HEK293 (cell line): Measurements from ENCODE around the gene ABCC10.
A peak's percentile ranks its signal among the peaks of the same experiment; 100 is the strongest.

Experiments used
- CTCF ChIP-seq: fragments of 450-650 bp; formaldehyde crosslinking; IDR thresholded peaks from 2 replicates; pipeline ENCODE4 v1.5.1; 2016; ENCODE audit warnings: missing biosample characterization, missing genetic modification characterization
- IKZF3 ChIP-seq: fragments of 450-650 bp; IDR thresholded peaks from 2 replicates; pipeline ENCODE4 v1.5.0; 2018; ENCODE audit warnings: missing biosample characterization, mild to moderate bottlenecking, missing genetic modification characterization, moderate library complexity
- PRDM1 ChIP-seq: fragments of 450-650 bp; formaldehyde crosslinking; IDR thresholded peaks from 2 replicates; pipeline ENCODE4; 2016; ENCODE audit warnings: missing biosample characterization, missing genetic modification characterization
- SALL2 ChIP-seq: fragments of 450-650 bp; formaldehyde crosslinking; IDR thresholded peaks from 2 replicates; pipeline ENCODE4 v1.5.0; 2017; ENCODE audit warnings: missing biosample characterization, mild to moderate bottlenecking, missing genetic modification characterization, borderline replicate concordance
- SCRT1 ChIP-seq: fragments of 450-650 bp; formaldehyde crosslinking; IDR thresholded peaks from 2 replicates; pipeline ENCODE4 v1.5.1; 2016; ENCODE audit warnings: missing biosample characterization, missing genetic modification characterization, borderline replicate concordance
- TRIM28 ChIP-seq: IDR thresholded peaks from 2 replicates; pipeline ENCODE4 v1.6.1; 2011; ENCODE audit warnings: low read length, control low read depth, borderline replicate concordance
- ZBTB7A ChIP-seq: fragments of 450-650 bp; formaldehyde crosslinking; IDR thresholded peaks from 2 replicates; pipeline ENCODE4 v1.5.1; 2016; ENCODE audit warnings: low read depth, missing biosample characterization, missing genetic modification characterization
- ZBTB8A ChIP-seq: fragments of 450-650 bp; formaldehyde crosslinking; IDR thresholded peaks from 2 replicates; pipeline ENCODE4 v1.5.1; 2016; ENCODE audit warnings: missing biosample characterization, missing genetic modification characterization
- ZFHX2 ChIP-seq: fragments of 450-650 bp; formaldehyde crosslinking; conservative IDR thresholded peaks from 2 replicates; pipeline ENCODE4 v1.5.1; 2016; ENCODE audit warnings: missing biosample characterization, missing genetic modification characterization
- ZNF133 ChIP-seq: fragments of 450-650 bp; formaldehyde crosslinking; IDR thresholded peaks from 2 replicates; pipeline ENCODE4 v1.5.1; 2016; ENCODE audit warnings: missing biosample characterization, missing genetic modification characterization
- ZNF157 ChIP-seq: fragments of 450-650 bp; formaldehyde crosslinking; IDR thresholded peaks from 2 replicates; pipeline ENCODE4 v1.5.1; 2016; ENCODE audit warnings: missing biosample characterization, missing genetic modification characterization
- ZNF18 ChIP-seq: fragments of 450-650 bp; formaldehyde crosslinking; IDR thresholded peaks from 2 replicates; pipeline ENCODE4 v1.5.1; 2016; ENCODE audit warnings: missing biosample characterization, missing genetic modification characterization
- ZNF184 ChIP-seq: fragments of 450-650 bp; IDR thresholded peaks from 2 replicates; pipeline ENCODE4 v1.5.1; 2018; ENCODE audit warnings: missing biosample characterization, mild to moderate bottlenecking, missing genetic modification characterization
- ZNF223 ChIP-seq: fragments of 450-650 bp; formaldehyde crosslinking; IDR thresholded peaks from 2 replicates; pipeline ENCODE4 v1.5.1; 2016; ENCODE audit warnings: missing biosample characterization, missing genetic modification characterization
- ZNF239 ChIP-seq: fragments of 450-650 bp; formaldehyde crosslinking; IDR thresholded peaks from 2 replicates; pipeline ENCODE4 v1.5.1; 2016; ENCODE audit warnings: missing biosample characterization, missing genetic modification characterization
- ZNF302 ChIP-seq: fragments of 450-650 bp; formaldehyde crosslinking; IDR thresholded peaks from 2 replicates; pipeline ENCODE4 v1.5.1; 2016; ENCODE audit warnings: missing biosample characterization, missing genetic modification characterization, low read depth
- ZNF37A ChIP-seq: fragments of 450-650 bp; IDR thresholded peaks from 2 replicates; pipeline ENCODE4 v1.5.1; 2018; ENCODE audit warnings: missing biosample characterization, missing genetic modification characterization
- ZNF426 ChIP-seq: fragments of 450-650 bp; formaldehyde crosslinking; IDR thresholded peaks from 2 replicates; pipeline ENCODE4 v1.5.1; 2017; ENCODE audit warnings: missing biosample characterization, missing genetic modification characterization, mild to moderate bottlenecking, inconsistent platforms, moderate library complexity
- ZNF449 ChIP-seq: fragments of 450-650 bp; formaldehyde crosslinking; IDR thresholded peaks from 2 replicates; pipeline ENCODE4 v1.5.1; 2017; ENCODE audit warnings: missing biosample characterization, mild to moderate bottlenecking, missing genetic modification characterization, moderate library complexity
- ZNF514 ChIP-seq: fragments of 450-650 bp; formaldehyde crosslinking; IDR thresholded peaks from 2 replicates; pipeline ENCODE4 v1.5.1; 2016; ENCODE audit warnings: missing biosample characterization, missing genetic modification characterization
- ZNF558 ChIP-seq: fragments of 450-650 bp; formaldehyde crosslinking; IDR thresholded peaks from 2 replicates; pipeline ENCODE4 v1.5.1; 2016; ENCODE audit warnings: missing biosample characterization, missing genetic modification characterization
- ZNF561 ChIP-seq: fragments of 450-650 bp; IDR thresholded peaks from 2 replicates; pipeline ENCODE4 v1.5.1; 2018; ENCODE audit warnings: missing biosample characterization, missing genetic modification characterization, borderline replicate concordance
- ZNF623 ChIP-seq: fragments of 450-650 bp; formaldehyde crosslinking; IDR thresholded peaks from 2 replicates; pipeline ENCODE4 v1.5.1; 2016; ENCODE audit warnings: missing biosample characterization, missing genetic modification characterization
- ZNF664 ChIP-seq: fragments of 450-650 bp; formaldehyde crosslinking; IDR thresholded peaks from 2 replicates; pipeline ENCODE4 v1.5.1; 2016; ENCODE audit warnings: missing biosample characterization, missing genetic modification characterization
- ZNF843 ChIP-seq: fragments of 450-650 bp; formaldehyde crosslinking; IDR thresholded peaks from 2 replicates; pipeline ENCODE4 v1.5.1; 2016; ENCODE audit warnings: missing biosample characterization, missing genetic modification characterization
- ZSCAN18 ChIP-seq: fragments of 450-650 bp; formaldehyde crosslinking; IDR thresholded peaks from 2 replicates; pipeline ENCODE4 v1.5.1; 2016; ENCODE audit warnings: missing biosample characterization, missing genetic modification characterization
- ZSCAN23 ChIP-seq: fragments of 450-650 bp; formaldehyde crosslinking; IDR thresholded peaks from 2 replicates; pipeline ENCODE4 v1.5.1; 2016; ENCODE audit warnings: missing biosample characterization, missing genetic modification characterization
- ZSCAN30 ChIP-seq: fragments of 450-650 bp; IDR thresholded peaks from 2 replicates; pipeline ENCODE4 v1.5.1; 2018; ENCODE audit warnings: missing biosample characterization, mild to moderate bottlenecking, missing genetic modification characterization, moderate library complexity
- TF ChIP-seq, protein P1 (sequence below): fragments of 450-650 bp; formaldehyde crosslinking; IDR thresholded peaks from 2 replicates; pipeline ENCODE4 v1.5.1; 2017; ENCODE audit warnings: missing biosample characterization, missing genetic modification characterization
- TF ChIP-seq, protein P2 (sequence below): fragments of 450-650 bp; formaldehyde crosslinking; IDR thresholded peaks from 2 replicates; pipeline ENCODE4 v1.5.1; 2016; ENCODE audit warnings: missing biosample characterization, missing genetic modification characterization
- TF ChIP-seq, protein P3 (sequence below): fragments of 450-650 bp; IDR thresholded peaks from 2 replicates; pipeline ENCODE4 v1.5.1; 2018; ENCODE audit warnings: missing biosample characterization, missing genetic modification characterization

ABCC10 gene

DNA sequence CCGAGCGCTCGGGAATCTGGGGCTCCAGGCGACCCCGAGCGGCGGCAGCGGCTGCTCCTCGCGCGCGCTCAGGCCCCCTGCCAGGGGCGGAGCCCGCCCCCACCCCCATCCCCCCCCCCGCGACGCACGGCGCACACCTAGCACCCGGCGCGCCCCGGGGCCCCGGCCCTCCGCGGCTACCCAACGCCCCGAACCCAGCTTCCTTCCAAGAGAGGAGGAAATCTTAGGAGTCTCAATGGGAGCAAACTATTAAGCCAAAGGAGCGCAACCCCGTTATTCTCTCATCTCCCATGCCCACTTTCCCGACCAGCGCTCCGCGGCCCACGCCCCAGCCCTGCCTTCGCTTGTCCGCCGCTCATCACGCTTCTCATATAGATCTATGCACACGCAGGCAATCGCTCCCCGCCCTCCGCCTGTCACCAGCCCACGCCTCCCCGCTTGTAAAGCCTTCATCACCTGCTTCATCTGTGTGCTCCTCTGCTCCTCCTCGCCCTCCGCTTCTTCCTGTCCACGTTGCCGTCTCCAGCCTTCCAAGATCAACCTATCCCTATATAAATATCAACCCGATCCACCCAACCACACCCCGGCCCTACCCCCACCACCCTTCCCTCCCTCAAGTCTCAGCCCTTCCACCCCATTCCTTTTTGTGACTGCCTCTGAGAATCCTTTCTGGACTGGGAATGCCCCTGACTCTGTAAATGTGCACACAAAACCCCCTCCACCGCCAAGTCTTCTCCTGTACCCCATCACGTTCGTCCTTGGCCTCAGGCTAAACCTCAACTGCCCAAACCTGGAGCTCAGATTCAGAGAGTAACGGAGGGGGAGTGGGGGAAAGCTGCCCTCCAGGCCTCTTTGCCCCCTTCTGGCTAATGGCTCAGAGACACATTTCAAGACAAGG lies 28.4 kb downstream of the ABCC10 start, which contains the start of gene DLK2 (continued):
- TF ChIP-seq ZNF664 (tag by site-specific recombination) (no peak), ZSCAN30 (0 out of 2 replicates have a peak, but pooled peaks have one; percentile 1), ZNF426 (tag by site-specific recombination) (no peak), ZNF239 (no peak), SCRT1 (no peak), ZNF18 (tag by site-specific recombination) (no peak), ZNF623 (tag by site-specific recombination) (no peak), ZNF184 (tag by site-specific recombination) (no peak), TRIM28 (no peak), ZNF561 (tag by site-specific recombination) (no peak), ZNF223 (no peak), ZFHX2 (peak; percentile 100), ZNF157 (no peak), ZNF449 (tag by site-specific recombination) (no peak), ZNF843 (tag by site-specific recombination) (no peak), ZNF133 (tag by site-specific recombination) (no peak), CTCF (no peak), IKZF3 (tag by site-specific recombination) (no peak), ZNF514 (no peak), ZSCAN18 (tag by site-specific recombination) (no peak), ZBTB7A (tag by site-specific recombination) (no peak), ZNF302 (tag by site-specific recombination) (no peak), PRDM1 (tag by site-specific recombination) (no peak), ZNF37A (no peak), ZSCAN23 (peak; percentile 32; the same call in 1 of the 2 replicates), ZBTB8A (tag by site-specific recombination) (peak; percentile 63; the same call in 1 of the 2 replicates), ZNF558 (no peak), SALL2 (tag by site-specific recombination) (no peak)
- TF ChIP-seq, protein P1, sequence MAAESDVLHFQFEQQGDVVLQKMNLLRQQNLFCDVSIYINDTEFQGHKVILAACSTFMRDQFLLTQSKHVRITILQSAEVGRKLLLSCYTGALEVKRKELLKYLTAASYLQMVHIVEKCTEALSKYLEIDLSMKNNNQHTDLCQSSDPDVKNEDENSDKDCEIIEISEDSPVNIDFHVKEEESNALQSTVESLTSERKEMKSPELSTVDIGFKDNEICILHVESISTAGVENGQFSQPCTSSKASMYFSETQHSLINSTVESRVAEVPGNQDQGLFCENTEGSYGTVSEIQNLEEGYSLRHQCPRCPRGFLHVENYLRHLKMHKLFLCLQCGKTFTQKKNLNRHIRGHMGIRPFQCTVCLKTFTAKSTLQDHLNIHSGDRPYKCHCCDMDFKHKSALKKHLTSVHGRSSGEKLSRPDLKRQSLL = no peak
- TF ChIP-seq, protein P2, sequence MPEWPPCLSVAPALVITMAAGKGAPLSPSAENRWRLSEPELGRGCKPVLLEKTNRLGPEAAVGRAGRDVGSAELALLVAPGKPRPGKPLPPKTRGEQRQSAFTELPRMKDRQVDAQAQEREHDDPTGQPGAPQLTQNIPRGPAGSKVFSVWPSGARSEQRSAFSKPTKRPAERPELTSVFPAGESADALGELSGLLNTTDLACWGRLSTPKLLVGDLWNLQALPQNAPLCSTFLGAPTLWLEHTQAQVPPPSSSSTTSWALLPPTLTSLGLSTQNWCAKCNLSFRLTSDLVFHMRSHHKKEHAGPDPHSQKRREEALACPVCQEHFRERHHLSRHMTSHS (tag by site-specific recombination) = no peak
- TF ChIP-seq, protein P3, sequence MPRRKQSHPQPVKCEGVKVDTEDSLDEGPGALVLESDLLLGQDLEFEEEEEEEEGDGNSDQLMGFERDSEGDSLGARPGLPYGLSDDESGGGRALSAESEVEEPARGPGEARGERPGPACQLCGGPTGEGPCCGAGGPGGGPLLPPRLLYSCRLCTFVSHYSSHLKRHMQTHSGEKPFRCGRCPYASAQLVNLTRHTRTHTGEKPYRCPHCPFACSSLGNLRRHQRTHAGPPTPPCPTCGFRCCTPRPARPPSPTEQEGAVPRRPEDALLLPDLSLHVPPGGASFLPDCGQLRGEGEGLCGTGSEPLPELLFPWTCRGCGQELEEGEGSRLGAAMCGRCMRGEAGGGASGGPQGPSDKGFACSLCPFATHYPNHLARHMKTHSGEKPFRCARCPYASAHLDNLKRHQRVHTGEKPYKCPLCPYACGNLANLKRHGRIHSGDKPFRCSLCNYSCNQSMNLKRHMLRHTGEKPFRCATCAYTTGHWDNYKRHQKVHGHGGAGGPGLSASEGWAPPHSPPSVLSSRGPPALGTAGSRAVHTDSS (tag by site-specific recombination) = peak; percentile 84
